Measurements from ENCODE around the gene PRR13.

DNA sequence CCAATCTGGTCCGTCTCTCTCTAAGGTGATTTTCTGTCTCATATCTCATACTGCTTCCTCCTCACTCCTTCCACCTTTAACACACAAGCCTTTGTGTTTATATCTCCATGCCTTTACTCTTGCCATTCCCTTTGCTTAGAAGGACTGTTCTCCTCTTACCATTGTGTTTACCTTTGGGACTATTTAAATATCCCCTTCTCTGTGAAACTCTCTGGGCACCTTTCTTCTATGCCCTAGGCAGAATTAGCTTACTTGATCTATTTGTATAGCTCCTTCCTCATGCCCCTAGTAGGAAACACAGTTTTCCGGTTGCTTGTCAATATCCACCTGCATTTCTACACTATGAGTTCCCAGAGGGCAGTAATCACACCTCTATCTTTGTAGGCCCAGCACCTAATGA, 21.8 kb upstream of the PRR13 start:
- TF ChIP-seq POLR2A (IDR thresholded peaks at IDR 0.05; ENCODE audit: borderline replicate concordance, extremely low read depth, insufficient read depth, insufficient read length) (no peak), EZH2 (IDR thresholded peaks at IDR 0.05) (no peak), SP1 (IDR thresholded peaks at IDR 0.05; ENCODE audit: low read depth) (no peak), SIN3A (IDR thresholded peaks at IDR 0.05; ENCODE audit: low read depth) (no peak), CTCF (IDR thresholded peaks at IDR 0.05 in 2 of 3, conservative IDR thresholded peaks at IDR 0.05 in 1 of 3; ENCODE audit: borderline replicate concordance in 1 of 3, insufficient read depth in 1 of 3, low read depth in 2 of 3, low read length in 2 of 3) (no peak), ZFX (IDR thresholded peaks at IDR 0.05) (no peak), YY1 (IDR thresholded peaks at IDR 0.05; ENCODE audit: extremely low read depth, insufficient replicate concordance, low read depth, low read length) (no peak), CEBPB (IDR thresholded peaks at IDR 0.05; ENCODE audit: low read depth) (no peak), JUND (IDR thresholded peaks at IDR 0.05) (no peak), SRF (IDR thresholded peaks at IDR 0.05; ENCODE audit: low read depth) (no peak), RAD21 (IDR thresholded peaks at IDR 0.05; ENCODE audit: low read depth) (no peak), POLR2AphosphoS5 (IDR thresholded peaks at IDR 0.05; ENCODE audit: low read depth, low read length) (no peak), ZNF274 (IDR thresholded peaks at IDR 0.05; ENCODE audit: low read depth, low read length) (no peak)
- TF ChIP-seq, protein P1, sequence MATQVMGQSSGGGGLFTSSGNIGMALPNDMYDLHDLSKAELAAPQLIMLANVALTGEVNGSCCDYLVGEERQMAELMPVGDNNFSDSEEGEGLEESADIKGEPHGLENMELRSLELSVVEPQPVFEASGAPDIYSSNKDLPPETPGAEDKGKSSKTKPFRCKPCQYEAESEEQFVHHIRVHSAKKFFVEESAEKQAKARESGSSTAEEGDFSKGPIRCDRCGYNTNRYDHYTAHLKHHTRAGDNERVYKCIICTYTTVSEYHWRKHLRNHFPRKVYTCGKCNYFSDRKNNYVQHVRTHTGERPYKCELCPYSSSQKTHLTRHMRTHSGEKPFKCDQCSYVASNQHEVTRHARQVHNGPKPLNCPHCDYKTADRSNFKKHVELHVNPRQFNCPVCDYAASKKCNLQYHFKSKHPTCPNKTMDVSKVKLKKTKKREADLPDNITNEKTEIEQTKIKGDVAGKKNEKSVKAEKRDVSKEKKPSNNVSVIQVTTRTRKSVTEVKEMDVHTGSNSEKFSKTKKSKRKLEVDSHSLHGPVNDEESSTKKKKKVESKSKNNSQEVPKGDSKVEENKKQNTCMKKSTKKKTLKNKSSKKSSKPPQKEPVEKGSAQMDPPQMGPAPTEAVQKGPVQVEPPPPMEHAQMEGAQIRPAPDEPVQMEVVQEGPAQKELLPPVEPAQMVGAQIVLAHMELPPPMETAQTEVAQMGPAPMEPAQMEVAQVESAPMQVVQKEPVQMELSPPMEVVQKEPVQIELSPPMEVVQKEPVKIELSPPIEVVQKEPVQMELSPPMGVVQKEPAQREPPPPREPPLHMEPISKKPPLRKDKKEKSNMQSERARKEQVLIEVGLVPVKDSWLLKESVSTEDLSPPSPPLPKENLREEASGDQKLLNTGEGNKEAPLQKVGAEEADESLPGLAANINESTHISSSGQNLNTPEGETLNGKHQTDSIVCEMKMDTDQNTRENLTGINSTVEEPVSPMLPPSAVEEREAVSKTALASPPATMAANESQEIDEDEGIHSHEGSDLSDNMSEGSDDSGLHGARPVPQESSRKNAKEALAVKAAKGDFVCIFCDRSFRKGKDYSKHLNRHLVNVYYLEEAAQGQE (IDR thresholded peaks at IDR 0.05; ENCODE audit: low read depth): no peak

Measured in HCT116 (cell line).